Measurements from ENCODE around the gene TBX15.

The TBX15 gene

GRCh38 chr1:118925651-118926050 lies 62.5 kb downstream of the TBX15 start:
- TF ChIP-seq CTCF (IDR thresholded peaks at IDR 0.05), result no peak

GRCh38 chr1:118923319-118923718 lies 64.8 kb downstream of the TBX15 start:
- no peak for TF ChIP-seq CTCF (IDR thresholded peaks at IDR 0.05)

GRCh38 chr1:118921994-118922393 lies 66.1 kb downstream of the TBX15 start:
- TF ChIP-seq CTCF (IDR thresholded peaks at IDR 0.05), result no peak

GRCh38 chr1:118920124-118920717 lies 67.9 kb downstream of the TBX15 start:
- no peak for TF ChIP-seq CTCF (IDR thresholded peaks at IDR 0.05)

DNA sequence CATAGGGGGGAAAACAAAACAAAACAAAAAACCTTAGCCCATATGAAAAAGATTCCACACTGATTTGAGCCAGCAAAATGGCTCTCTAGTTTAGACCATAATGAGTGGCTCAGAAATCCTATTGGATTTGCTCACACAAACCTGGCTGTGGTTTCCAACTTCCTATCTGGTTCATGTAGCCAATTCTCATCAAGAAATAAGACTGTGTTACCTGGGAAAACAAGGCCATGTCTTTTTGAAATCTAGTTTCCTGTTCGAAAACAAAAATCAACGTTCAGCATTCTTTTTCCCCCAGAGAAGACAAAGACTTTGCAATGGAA lies 69.2 kb downstream of the TBX15 start:
- TF ChIP-seq CTCF (IDR thresholded peaks at IDR 0.05), result no peak

GRCh38 chr1:118918230-118918939 lies 69.8 kb downstream of the TBX15 start:
- no peak for TF ChIP-seq CTCF (IDR thresholded peaks at IDR 0.05)

GRCh38 chr1:118914379-118915161 lies 73.6 kb downstream of the TBX15 start:
- no peak for TF ChIP-seq CTCF (IDR thresholded peaks at IDR 0.05)

Measured in LNCAP (cell line).